ENCODE data around the gene HNRNPL. TPM values are rescaled to one million over a fixed set of nuclear protein-coding genes. Genes with fewer than 3 reads are reported as not detected.

Gene HNRNPL
- total RNA-seq, 1 experiment from 2014 or later = 749 TPM

GRCh38 chr19:38795549-38795948, 54.2 kb downstream of the HNRNPL start:
- H3K36me3 ChIP-seq (ENCODE audit: control insufficient read depth, insufficient read depth, low read length) = no peaks in the 10 kb centered on the region
- in situ Hi-C loops (cut with HindIII; ENCODE audit: low pct_unique_long_range_greater_than_20kb, low sequenced_read_pairs) (loop anchor here (25.0 kb wide), 1 partner anchor 992 kb away; the partner anchor contains the start of gene LEUTX), intact Hi-C loops (cut with micrococcal nuclease; ENCODE audit: unreplicated experiment) (no loop called here)
- H3K27ac ChIP-seq (ENCODE audit: low read length) = no peak overlapping the region
- no peaks in the 10 kb centered on the region for H3K9me3 ChIP-seq (ENCODE audit: control insufficient read depth, insufficient read depth, low read depth, low read length)
- no peak for DNase-seq (ENCODE audit: low read depth, low spot score)
- TF ChIP-seq SIN3A (IDR thresholded peaks at IDR 0.05; ENCODE audit: borderline replicate concordance, insufficient read depth, low read depth, low read length) (no peak), POLR2AphosphoS5 (IDR thresholded peaks at IDR 0.05; ENCODE audit: low read depth, low read length) (no peak)
- no TSS peak for BruUV-seq (replicated peaks)
- ChIA-PET POLR2A (interaction anchor here (0.6 kb wide), 1 partner anchor 13 kb away, joined by 3 read pairs; no protein-coding TSS in a partner anchor), CTCF (no interaction called here)
- no peak for ATAC-seq
- H3K4me3 ChIP-seq (ENCODE audit: low read depth in 2 of 2, low read length in 2 of 2) = no peak overlapping the region
- peaks cover 9% of the 10 kb centered on the region; the same call in 1 of the 2 replicates for H3K4me1 ChIP-seq (ENCODE audit: control insufficient read depth, insufficient read depth, low read length)
- H3K27me3 ChIP-seq (ENCODE audit: control insufficient read depth, insufficient read depth, low read length) = no peaks in the 10 kb centered on the region

- in situ Hi-C loops (cut with HindIII; ENCODE audit: low pct_unique_long_range_greater_than_20kb, low sequenced_read_pairs) (loop anchor here (25.0 kb wide), 1 partner anchor 994 kb away; the partner anchor contains the start of gene LEUTX), intact Hi-C loops (cut with micrococcal nuclease; ENCODE audit: unreplicated experiment) (no loop called here)
- Histone ChIP-seq H3K27me3 (ENCODE audit: control insufficient read depth, insufficient read depth, low read length) (no peaks in the 10 kb centered on the region), H3K4me3 (ENCODE audit: low read depth in 2 of 2, low read length in 2 of 2) (no peak overlapping the region), H3K27ac (ENCODE audit: low read length) (no peak overlapping the region), H3K9me3 (ENCODE audit: control insufficient read depth, insufficient read depth, low read depth, low read length) (no peaks in the 10 kb centered on the region), H3K36me3 (ENCODE audit: control insufficient read depth, insufficient read depth, low read length) (no peaks in the 10 kb centered on the region), H3K4me1 (ENCODE audit: control insufficient read depth, insufficient read depth, low read length) (peaks cover 3% of the 10 kb centered on the region; the same call in 1 of the 2 replicates)
- ChIA-PET POLR2A (interaction anchor here (0.6 to 0.9 kb wide), 2 partner anchors 50 to 998 kb away, joined by 3 to 10 read pairs; no protein-coding TSS in a partner anchor), CTCF (interaction anchor here (0.6 kb wide), 1 partner anchor 169 kb away, joined by 8 read pairs; no protein-coding TSS in a partner anchor)
- no peak for TF ChIP-seq SIN3A (IDR thresholded peaks at IDR 0.05; ENCODE audit: borderline replicate concordance, insufficient read depth, low read depth, low read length)
- TF ChIP-seq POLR2AphosphoS5 (IDR thresholded peaks at IDR 0.05; ENCODE audit: low read depth, low read length) = no peak
- TF ChIP-seq REST (IDR thresholded peaks at IDR 0.05; ENCODE audit: insufficient read depth in 1 of 2, low read depth in 2 of 2, low read length in 1 of 2) = no peak
- TF ChIP-seq CTCF (IDR thresholded peaks at IDR 0.05) = no peak
- TF ChIP-seq TCF7L2 (IDR thresholded peaks at IDR 0.05; ENCODE audit: low read depth, low read length) = no peak
- no peak for DNase-seq (ENCODE audit: low read depth, low spot score)
- no TSS peak for BruUV-seq (replicated peaks)
- no peak for ATAC-seq
Measured at GRCh38 chr19:38793671-38794070, 56.1 kb downstream of the HNRNPL start.

GRCh38 chr19:38793177-38793576, 56.6 kb downstream of the HNRNPL start:
- BruUV-seq (replicated peaks) = no TSS peak
- Histone ChIP-seq H3K36me3 (ENCODE audit: control insufficient read depth, insufficient read depth, low read length) (no peaks in the 10 kb centered on the region), H3K4me3 (ENCODE audit: low read depth in 2 of 2, low read length in 2 of 2) (no peak overlapping the region), H3K27ac (ENCODE audit: low read length) (peak overlapping the region; percentile 15; the same call in 1 of the 2 replicates), H3K27me3 (ENCODE audit: control insufficient read depth, insufficient read depth, low read length) (no peaks in the 10 kb centered on the region), H3K4me1 (ENCODE audit: control insufficient read depth, insufficient read depth, low read length) (peaks cover 6% of the 10 kb centered on the region; the same call in 1 of the 2 replicates), H3K9me3 (ENCODE audit: control insufficient read depth, insufficient read depth, low read depth, low read length) (no peaks in the 10 kb centered on the region)
- in situ Hi-C loops (cut with HindIII; ENCODE audit: low pct_unique_long_range_greater_than_20kb, low sequenced_read_pairs) = loop anchor here (25.0 kb wide), 1 partner anchor 994 kb away; the partner anchor contains the start of gene LEUTX
- POLR2A ChIA-PET = interaction anchor here (0.6 to 0.8 kb wide), 2 partner anchors 29 to 45 kb away, joined by 3 read pairs; no protein-coding TSS in a partner anchor
- intact Hi-C loops (cut with micrococcal nuclease; ENCODE audit: unreplicated experiment) = no loop called here
- no peak for TF ChIP-seq POLR2AphosphoS5 (IDR thresholded peaks at IDR 0.05; ENCODE audit: low read depth, low read length)
- no peak for TF ChIP-seq CTCF (IDR thresholded peaks at IDR 0.05)
- no peak for TF ChIP-seq REST (IDR thresholded peaks at IDR 0.05; ENCODE audit: insufficient read depth in 1 of 2, low read depth in 2 of 2, low read length in 1 of 2)
- no peak for TF ChIP-seq SIN3A (IDR thresholded peaks at IDR 0.05; ENCODE audit: borderline replicate concordance, insufficient read depth, low read depth, low read length)
- no peak for TF ChIP-seq TCF7L2 (IDR thresholded peaks at IDR 0.05; ENCODE audit: low read depth, low read length)
- no peak for DNase-seq (ENCODE audit: low read depth, low spot score)
- CTCF ChIA-PET = no interaction called here
- ATAC-seq = no peak

All from Panc1 (cell line).